Fibroblast of lung (primary cell): ENCODE results near the gene CSK. TPM values are rescaled to one million over a fixed set of nuclear protein-coding genes. Genes with fewer than 3 reads are reported as not detected.

Experiments
- DNase-seq, 2 donors: peaks; one replicate each; pipeline versions ENCODE4 v3.0.0 to v3.0.0-alpha.2; 2010; ENCODE audit warnings: low read depth in 2 of 2
- H2AFZ ChIP-seq: 2 replicates; pipeline ENCODE4 v1.5.1; 2012; ENCODE audit warnings: low read length, control low read depth, inconsistent platforms
- H3K27ac ChIP-seq: 2 replicates; pipeline ENCODE4 v1.5.1; 2011; ENCODE audit warnings: low read length, control low read depth; ENCODE audit not compliant: insufficient read depth
- H3K27me3 ChIP-seq: 2 replicates; pipeline ENCODE4 v1.5.1; 2011; ENCODE audit warnings: mild to moderate bottlenecking, low read length; ENCODE audit not compliant: control insufficient read depth, insufficient read depth
- H3K36me3 ChIP-seq: 2 replicates; pipeline ENCODE4 v1.5.1; 2011; ENCODE audit warnings: low read length; ENCODE audit not compliant: control insufficient read depth, insufficient read depth
- H3K4me1 ChIP-seq: 2 replicates; pipeline ENCODE4 v1.5.1; 2011; ENCODE audit warnings: low read length; ENCODE audit not compliant: control insufficient read depth, insufficient read depth; ENCODE audit errors: extremely low read depth
- H3K4me2 ChIP-seq: 2 replicates; pipeline ENCODE4 v1.5.1; 2011; ENCODE audit warnings: low read length, control low read depth; ENCODE audit not compliant: insufficient read depth; ENCODE audit errors: extremely low read depth
- H3K4me3 ChIP-seq, 4 experiments: fragments of 200-600 bp in 1 of 4; sonication (generic) in 1 of 4; replicated peaks in 1 of 4; 2 replicates each; pipeline ENCODE4 v1.5.1; 2011 to 2016; ENCODE audit warnings: low read length in 4 of 4, low read depth in 3 of 4, mild to moderate bottlenecking in 3 of 4, control low read depth in 2 of 4, inconsistent platforms in 1 of 4, mixed read lengths in 1 of 4; ENCODE audit not compliant: insufficient read depth in 1 of 4; ENCODE audit errors: control extremely low read depth in 1 of 4
- H3K79me2 ChIP-seq: 2 replicates; pipeline ENCODE4 v1.5.1; 2012; ENCODE audit warnings: mild to moderate bottlenecking, low read length, inconsistent platforms; ENCODE audit not compliant: control insufficient read depth, insufficient read depth
- H3K9ac ChIP-seq: 2 replicates; pipeline ENCODE4 v1.5.1; 2011; ENCODE audit warnings: mild to moderate bottlenecking, low read length, control low read depth; ENCODE audit not compliant: insufficient read depth
- H3K9me3 ChIP-seq: 2 replicates; pipeline ENCODE4 v1.5.1; 2012; ENCODE audit warnings: low read depth, low read length; ENCODE audit not compliant: control insufficient read depth, insufficient read depth
- H4K20me1 ChIP-seq: 2 replicates; pipeline ENCODE4 v1.5.1; 2011; ENCODE audit warnings: low read length; ENCODE audit not compliant: control insufficient read depth, insufficient read depth; ENCODE audit errors: extremely low read depth
- CTCF ChIP-seq, 2 donors: IDR thresholded peaks in 1 of 2; conservative IDR thresholded peaks in 1 of 2; 1 replicate in 1 of 2; 2 replicates in 1 of 2; pipeline ENCODE4 v1.5.1; 2011 to 2012; ENCODE audit warnings: low read length in 2 of 2, control low read depth in 1 of 2, inconsistent platforms in 1 of 2, low read depth in 1 of 2, mild to moderate bottlenecking in 1 of 2
- EZH2 ChIP-seq: IDR thresholded peaks from 2 replicates; pipeline ENCODE4 v1.5.1; 2012; ENCODE audit warnings: low read length, control low read depth, mild to moderate bottlenecking; ENCODE audit errors: missing control alignments
- polyA plus RNA-seq, 2 donors: library from polyadenylated mRNA; depleted of rRNA in 1 of 2; stranded (reverse) in 1 of 2; unstranded in 1 of 2; fragments of >200 nt; gene quantifications; 2 replicates each; pipeline ENCODE4 v1.2.1, GENCODE V29; 2011 to 2012; ENCODE audit warnings: missing spikeins in 1 of 2
- total RNA-seq: library from RNA; depleted of rRNA; stranded (reverse); fragments of >200 nt; gene quantifications from 2 replicates; pipeline ENCODE4 v1.2.1, GENCODE V29; 2014

The CSK gene
- total and polyA plus RNA-seq, 2 donors (not counting 1 experiment from before 2014, with no cell fraction given) = 21.5 to 22.0 TPM

GRCh38 chr15:74850393-74850792 lies 68.5 kb downstream of the CSK start:
- H3K9ac ChIP-seq = no peak overlapping the region
- no peak overlapping the region for H3K27ac ChIP-seq
- TF ChIP-seq CTCF (conservative IDR thresholded peaks at IDR 0.05 in 1 of 2, IDR thresholded peaks at IDR 0.05 in 1 of 2; ENCODE audit: low read depth in 1 of 2, low read length in 2 of 2) (no peak), EZH2 (no peak)
- H3K4me2 ChIP-seq = no peak overlapping the region
- no peaks in the 10 kb centered on the region for H3K79me2 ChIP-seq
- H3K27me3 ChIP-seq = no peaks in the 10 kb centered on the region
- H4K20me1 ChIP-seq = no peaks in the 10 kb centered on the region
- DNase-seq = no peak
- no peaks in the 10 kb centered on the region for H3K4me1 ChIP-seq
- H2AFZ ChIP-seq = no peak overlapping the region
- H3K36me3 ChIP-seq = peaks cover 15% of the 10 kb centered on the region
- no peaks in the 10 kb centered on the region for H3K9me3 ChIP-seq
- H3K4me3 ChIP-seq = no peak overlapping the region

- no peaks in the 10 kb centered on the region for H3K79me2 ChIP-seq
- no peak for DNase-seq
- H3K27me3 ChIP-seq = no peaks in the 10 kb centered on the region
- H3K4me3 ChIP-seq = no peak overlapping the region
- H3K9me3 ChIP-seq = no peaks in the 10 kb centered on the region
- no peak overlapping the region for H3K27ac ChIP-seq
- no peaks in the 10 kb centered on the region for H3K4me1 ChIP-seq
- H3K4me2 ChIP-seq = no peak overlapping the region
- H3K36me3 ChIP-seq = peaks cover 14% of the 10 kb centered on the region
- no peaks in the 10 kb centered on the region for H4K20me1 ChIP-seq
- TF ChIP-seq CTCF (conservative IDR thresholded peaks at IDR 0.05 in 1 of 2, IDR thresholded peaks at IDR 0.05 in 1 of 2; ENCODE audit: low read depth in 1 of 2, low read length in 2 of 2) (no peak), EZH2 (no peak)
- H3K9ac ChIP-seq = no peak overlapping the region
- no peak overlapping the region for H2AFZ ChIP-seq
Observed at GRCh38 chr15:74851960-74852359, 70.1 kb downstream of the CSK start.

Other genes with a start within 250 kb of the CSK start
- gene ARID3B, start 240.9 kb upstream of the CSK start, total RNA-seq = 0.99 and 1.0 TPM in 2 replicates
- gene ARID3B, start 240.9 kb upstream of the CSK start, polyA plus RNA-seq = 0.72 and 1.0 TPM in 2 replicates
- gene CLK3, start 166.2 kb upstream of the CSK start, total RNA-seq = 30.8 and 43.1 TPM in 2 replicates
- 39.9 and 41.4 TPM in 2 replicates for gene CLK3, start 166.2 kb upstream of the CSK start, polyA plus RNA-seq
- 8.2 and 8.9 TPM in 2 replicates for gene EDC3, start 86.1 kb upstream of the CSK start, total RNA-seq
- gene EDC3, start 86.1 kb upstream of the CSK start, polyA plus RNA-seq = 25.8 and 34.4 TPM in 2 replicates
- gene CYP1A1, start 56.6 kb upstream of the CSK start, total RNA-seq = under 0.01 TPM in 1 of 2 replicates, not detected in the other
- gene CYP1A1, start 56.6 kb upstream of the CSK start, polyA plus RNA-seq = 0.02 TPM in 1 of 2 replicates, not detected in the other
- not detected in 2 replicates for gene CYP1A2, start 33.2 kb upstream of the CSK start, total RNA-seq
- gene CYP1A2, start 33.2 kb upstream of the CSK start, polyA plus RNA-seq = not detected in 2 replicates
- not detected in 2 replicates for gene LMAN1L, start 30.8 kb downstream of the CSK start, total RNA-seq
- not detected in 2 replicates for gene LMAN1L, start 30.8 kb downstream of the CSK start, polyA plus RNA-seq
- not detected in 2 replicates for gene CPLX3, start 44.5 kb downstream of the CSK start, total RNA-seq
- not detected in 2 replicates for gene CPLX3, start 44.5 kb downstream of the CSK start, polyA plus RNA-seq
- 8.8 and 11.8 TPM in 2 replicates for gene ULK3, start 61.1 kb downstream of the CSK start, total RNA-seq
- gene ULK3, start 61.1 kb downstream of the CSK start, polyA plus RNA-seq = 11.4 and 14.6 TPM in 2 replicates
- gene SCAMP2, start 91.3 kb downstream of the CSK start, total RNA-seq = 11.8 and 15.5 TPM in 2 replicates
- gene SCAMP2, start 91.3 kb downstream of the CSK start, polyA plus RNA-seq = 86.2 and 115 TPM in 2 replicates
- gene MPI, start 108.0 kb downstream of the CSK start, total RNA-seq = 33.1 and 50.7 TPM in 2 replicates
- gene MPI, start 108.0 kb downstream of the CSK start, polyA plus RNA-seq = 65.0 and 65.5 TPM in 2 replicates
- gene FAM219B, start 124.8 kb downstream of the CSK start, total RNA-seq = 40.6 and 53.8 TPM in 2 replicates
- gene FAM219B, start 124.8 kb downstream of the CSK start, polyA plus RNA-seq = 23.0 and 35.3 TPM in 2 replicates
- gene COX5A, start 156.0 kb downstream of the CSK start, total RNA-seq = 33.1 and 41.9 TPM in 2 replicates
- 183 and 213 TPM in 2 replicates for gene COX5A, start 156.0 kb downstream of the CSK start, polyA plus RNA-seq
- 0.50 and 3.1 TPM in 2 replicates for gene RPP25, start 174.7 kb downstream of the CSK start, total RNA-seq
- gene RPP25, start 174.7 kb downstream of the CSK start, polyA plus RNA-seq = 1.00 and 2.3 TPM in 2 replicates
- gene SCAMP5, start 213.5 kb downstream of the CSK start, total RNA-seq = 0.50 and 1.5 TPM in 2 replicates
- 0.93 and 1.2 TPM in 2 replicates for gene SCAMP5, start 213.5 kb downstream of the CSK start, polyA plus RNA-seq
- 6.3 and 6.4 TPM in 2 replicates for gene PPCDC, start 241.5 kb downstream of the CSK start, total RNA-seq
- 8.0 and 13.5 TPM in 2 replicates for gene PPCDC, start 241.5 kb downstream of the CSK start, polyA plus RNA-seq